ENCODE measurements around the gene NAV2. TPM values are rescaled to one million over a fixed set of nuclear protein-coding genes. Genes with fewer than 3 reads are reported as not detected.

The NAV2 gene
- total RNA-seq, 1 experiment from 2014 or later, result 46.3 TPM

DNA sequence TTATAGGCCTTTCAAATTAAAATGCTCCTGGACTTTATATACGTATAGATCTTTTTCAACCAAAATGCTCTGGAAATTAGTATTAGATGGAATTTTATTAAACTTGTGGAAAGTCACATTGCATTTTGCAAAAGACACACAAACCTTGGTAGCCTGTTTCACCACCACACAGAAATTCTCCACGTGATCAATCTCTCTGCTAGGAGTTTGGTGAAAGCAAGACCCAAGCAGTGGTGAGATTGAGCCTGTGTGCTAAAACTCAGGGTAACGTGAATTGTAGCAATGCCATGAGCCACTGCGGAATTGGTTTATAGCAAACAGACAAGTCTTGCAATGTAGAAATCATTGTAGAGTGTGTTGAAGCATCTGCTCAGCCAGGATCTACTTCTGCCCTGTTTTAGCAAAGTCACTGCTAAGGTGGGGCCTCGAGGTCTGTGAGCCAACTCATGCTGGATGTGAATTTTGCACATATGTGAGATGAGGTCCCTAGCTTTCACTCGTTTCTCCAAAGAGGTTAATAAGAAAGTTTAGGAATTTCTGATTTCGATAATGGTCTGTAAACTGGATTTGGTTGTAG, 262.9 kb downstream of the NAV2 start:
- H3K79me1 ChIP-seq (ENCODE audit: insufficient read depth, low read depth, low read length, poor library complexity, severe bottlenecking), result no peaks in the 10 kb centered on the region
- H3K23ac ChIP-seq (ENCODE audit: insufficient read length, low read depth, low read length), result no peak overlapping the region
- peaks cover 0 to 10% (median 3%) of the 10 kb centered on the region in 3 experiments; a peak in 4 of 7 replicates for H3K36me3 Mint-ChIP-seq (ENCODE audit: insufficient read depth in 1 of 3, low read depth in 3 of 3)
- no peak overlapping the region for H4K91ac ChIP-seq (ENCODE audit: insufficient read length, low read depth, low read length)
- H2BK12ac ChIP-seq (ENCODE audit: insufficient read length, low read depth, low read length), result no peak overlapping the region
- no peak overlapping the region for H4K5ac ChIP-seq (ENCODE audit: insufficient read length, low read depth, low read length)
- TF ChIP-seq CTCF (conservative IDR thresholded peaks at IDR 0.05), result no peak
- H2BK15ac ChIP-seq (ENCODE audit: low read depth, low read length), result no peak overlapping the region
- H3K4me2 ChIP-seq (ENCODE audit: insufficient read depth, insufficient read length, low read length), result no peak overlapping the region
- no peak overlapping the region for H3K4ac ChIP-seq (ENCODE audit: low read depth, low read length)
- H4K8ac ChIP-seq (replicated peaks; ENCODE audit: insufficient read length, low read depth, low read length), result no peak overlapping the region
- no CpG with 5 or more reads among the region's 7 CpGs for WGBS (ENCODE audit: extremely low coverage, insufficient read length, low lambda C conversion rate)
- no peaks in the 10 kb centered on the region for H3K27me3 Mint-ChIP-seq (ENCODE audit: low read depth)
- H3K9me3 Mint-ChIP-seq, result no peaks in the 10 kb centered on the region
- no peak overlapping the region for H2BK20ac ChIP-seq (ENCODE audit: low read depth, low read length, poor library complexity, severe bottlenecking)
- no peaks in the 10 kb centered on the region for H4K20me1 ChIP-seq (ENCODE audit: control insufficient read depth, insufficient read depth, insufficient read length)
- H3K18ac ChIP-seq (ENCODE audit: insufficient read length, low read depth, low read length), result no peak overlapping the region
- H3T11ph ChIP-seq (ENCODE audit: low read length), result no peak overlapping the region
- peaks cover 6 to 10% of the 10 kb centered on the region in 2 experiments; a peak in 3 of 4 replicates for H3K4me1 Mint-ChIP-seq
- no peaks in the 10 kb centered on the region for H3K27me3 ChIP-seq (ENCODE audit: insufficient read depth, low read length)
- no peak overlapping the region for H3K56ac ChIP-seq (ENCODE audit: insufficient read length, low read depth, low read length)
- H3K9me3 ChIP-seq (ENCODE audit: control insufficient read depth, low read depth, low read length), result no peaks in the 10 kb centered on the region
- H3K79me2 ChIP-seq (ENCODE audit: insufficient read depth, low read length), result no peaks in the 10 kb centered on the region
- H3K23me2 ChIP-seq (ENCODE audit: insufficient read length, low read depth, low read length, poor library complexity, severe bottlenecking), result no peaks in the 10 kb centered on the region
- H3K14ac ChIP-seq (ENCODE audit: insufficient read depth, low read length), result no peak overlapping the region
- H2AFZ ChIP-seq (ENCODE audit: low read length), result no peak overlapping the region
- no peak overlapping the region for H3K27ac Mint-ChIP-seq
- H3K27ac ChIP-seq (ENCODE audit: insufficient read length, low read depth, low read length), result no peak overlapping the region
- H2BK120ac ChIP-seq (ENCODE audit: low read depth, low read length, poor library complexity, severe bottlenecking), result no peak overlapping the region
- no peak for DNase-seq
- H2BK5ac ChIP-seq (ENCODE audit: insufficient read length, low read length), result no peak overlapping the region
- no peak overlapping the region for H3K9ac ChIP-seq (ENCODE audit: extremely low read depth, insufficient read length, low read length)
- H3K4me3 Mint-ChIP-seq, result no peak overlapping the region
- no peak overlapping the region for H2AK5ac ChIP-seq (ENCODE audit: insufficient read length, low read length)
- H3K4me1 ChIP-seq (ENCODE audit: insufficient read depth, low read length), result no peaks in the 10 kb centered on the region
